DMS153 treated with DMSO at 0.1 percent for 48 hours (cell line): ENCODE results near the gene CDH15.
"Not testable (repeated sequence)": the region's sequence is repeated elsewhere in the genome, so short reads cannot be mapped to it uniquely, and the experiment has no call there.

ENCODE experiments used
- DNase-seq: peaks from one replicate; lab custom pipeline; 2025; ENCODE audit not compliant: unreplicated experiment; lab: John Stamatoyannopoulos, UW

Gene CDH15

DNA sequence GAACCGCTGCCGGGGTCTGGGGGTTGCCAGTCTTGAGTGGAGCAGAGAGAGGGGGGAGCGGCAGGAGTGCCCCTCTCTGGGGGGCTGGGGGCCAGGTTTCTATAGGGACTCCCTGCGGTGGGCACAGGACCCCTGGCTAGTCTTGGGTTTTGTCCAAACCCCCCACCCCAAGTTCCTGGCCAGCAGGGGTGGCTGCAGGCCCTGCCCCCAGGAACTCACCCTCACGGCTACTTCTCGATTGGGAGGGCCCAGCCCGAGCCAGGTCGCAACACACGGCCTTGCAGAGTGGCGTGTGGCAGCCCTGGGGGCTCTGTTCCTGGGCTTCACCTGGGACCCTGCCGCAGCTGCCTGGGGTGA lies 601 bp downstream of the CDH15 start:
- no peak for DNase-seq

DNA sequence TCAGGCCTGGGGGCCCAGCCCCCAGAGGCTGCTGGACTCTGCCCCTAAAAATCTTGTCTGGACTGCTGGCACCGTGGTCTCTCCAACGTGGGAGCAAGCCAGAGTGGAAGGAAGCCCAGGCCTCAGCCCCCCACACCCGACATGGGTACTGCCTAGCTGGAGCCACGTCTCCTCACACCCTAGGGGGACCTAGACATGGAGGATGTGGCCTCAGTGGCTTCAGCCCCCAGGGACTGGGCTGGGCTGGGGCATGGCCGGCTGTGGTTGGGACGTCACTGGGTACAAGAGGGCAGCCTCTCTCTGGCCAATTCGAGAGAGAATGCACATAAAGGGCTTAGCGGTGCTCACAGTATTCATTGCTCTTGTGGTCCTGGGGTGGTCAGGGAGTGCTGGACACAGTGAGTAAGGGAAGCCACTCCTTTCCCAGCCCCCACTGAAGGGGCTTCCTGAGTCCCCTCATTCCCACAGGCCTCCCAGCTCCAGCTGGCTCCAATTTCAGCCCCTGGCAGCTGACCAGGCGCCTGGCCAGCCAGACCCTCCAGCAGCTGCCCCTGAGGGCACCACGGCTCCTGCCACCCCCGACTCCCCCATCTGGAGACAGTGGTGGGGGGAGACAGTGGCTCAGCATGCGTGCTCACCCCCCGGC lies 1.1 kb downstream of the CDH15 start:
- no peak for DNase-seq

DNA sequence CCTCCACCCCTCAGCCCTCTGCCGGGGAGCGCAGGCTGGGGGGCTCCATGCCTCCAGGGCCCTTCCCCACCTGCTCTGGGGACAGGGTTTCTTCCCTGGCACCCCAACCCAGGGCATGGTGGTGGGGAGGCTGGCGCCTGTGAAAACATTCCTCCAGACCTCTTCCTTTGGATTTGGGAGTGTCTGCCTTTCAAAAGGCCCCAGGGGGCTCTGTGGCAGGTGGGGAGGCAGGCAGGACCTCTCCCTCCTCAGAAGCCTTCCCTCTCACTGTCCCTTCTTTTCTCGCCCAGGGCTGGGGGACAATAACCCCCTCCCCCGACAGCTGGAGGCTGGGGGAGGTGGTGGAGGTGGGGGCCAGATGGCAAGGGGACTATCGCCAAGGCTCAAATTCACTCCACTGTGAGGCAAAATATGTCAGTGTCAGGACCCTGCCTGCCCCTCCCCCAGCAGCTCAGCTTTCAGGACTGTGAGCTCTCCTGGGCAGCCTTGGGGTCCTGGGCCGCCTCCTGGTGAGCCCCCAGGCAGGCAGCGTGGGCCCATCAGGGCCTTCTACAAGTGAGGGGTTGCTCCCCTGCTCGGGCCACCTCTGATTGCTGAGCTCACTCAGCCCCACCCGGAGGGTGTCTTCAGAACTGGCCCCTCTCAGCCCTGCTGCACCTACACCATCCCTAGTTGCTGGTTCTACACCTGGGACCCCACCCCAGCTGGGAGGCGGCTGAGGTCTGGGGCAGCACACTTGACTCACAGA lies 1.8 kb downstream of the CDH15 start:
- no peak for DNase-seq

DNA sequence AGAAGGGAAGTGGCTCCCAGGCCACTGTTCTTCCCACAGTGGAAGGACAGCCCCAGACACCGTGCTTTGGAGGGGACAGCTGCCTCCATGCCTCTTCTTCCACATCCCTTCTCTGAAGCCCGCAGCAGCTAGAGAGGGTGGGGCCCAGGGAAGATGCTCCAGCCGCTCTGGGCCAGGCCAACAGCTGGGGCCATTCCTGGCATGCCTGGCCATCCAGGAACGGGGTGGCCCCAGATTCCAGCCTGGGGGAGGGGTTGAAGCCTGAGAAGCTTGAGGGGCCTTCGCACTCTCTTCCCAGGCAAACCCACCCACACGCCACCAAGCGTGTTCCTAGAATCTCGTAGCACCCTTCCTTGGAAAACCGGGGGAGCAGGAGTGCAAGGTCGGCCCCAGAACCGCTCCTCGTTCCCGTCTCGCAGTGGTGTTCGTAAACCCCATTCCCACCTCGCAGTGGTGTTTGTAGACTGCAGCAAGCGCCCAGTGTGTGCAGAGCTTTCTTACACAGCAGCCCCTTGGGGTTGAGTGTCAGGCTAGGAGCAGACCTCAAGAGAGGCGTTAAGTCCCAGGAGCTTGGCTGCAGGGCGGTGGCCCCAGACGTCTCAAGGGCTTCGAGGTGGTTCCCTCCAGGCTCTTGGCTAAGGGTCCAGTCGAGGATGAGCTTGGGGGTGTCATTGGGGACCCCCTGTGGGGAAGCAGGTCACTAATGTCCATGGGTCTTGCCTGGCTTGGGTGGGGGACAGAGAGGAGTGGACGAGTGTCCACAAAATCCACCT lies 2.7 kb downstream of the CDH15 start:
- DNase-seq = no peak

DNA sequence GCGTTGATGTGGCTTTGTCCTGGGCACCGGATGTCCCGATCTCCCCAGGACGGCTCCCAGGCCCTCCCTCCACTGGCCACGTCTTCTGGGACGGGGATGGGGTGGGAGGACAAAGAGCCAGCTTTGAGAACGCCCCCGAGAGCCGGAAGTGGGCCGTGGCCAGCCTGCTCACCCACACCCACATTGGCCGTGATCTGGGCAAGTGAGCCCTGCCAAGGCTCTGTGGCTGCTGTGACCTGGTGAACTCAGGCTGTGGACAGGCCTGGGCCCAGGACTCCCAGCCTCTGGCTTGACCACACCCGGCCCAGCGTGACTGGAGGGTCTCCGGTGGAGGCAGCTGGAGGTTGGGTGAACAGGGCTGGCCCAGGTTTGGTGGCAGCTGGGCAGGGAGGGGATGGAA lies 3.3 kb downstream of the CDH15 start:
- DNase-seq = no peak

DNA sequence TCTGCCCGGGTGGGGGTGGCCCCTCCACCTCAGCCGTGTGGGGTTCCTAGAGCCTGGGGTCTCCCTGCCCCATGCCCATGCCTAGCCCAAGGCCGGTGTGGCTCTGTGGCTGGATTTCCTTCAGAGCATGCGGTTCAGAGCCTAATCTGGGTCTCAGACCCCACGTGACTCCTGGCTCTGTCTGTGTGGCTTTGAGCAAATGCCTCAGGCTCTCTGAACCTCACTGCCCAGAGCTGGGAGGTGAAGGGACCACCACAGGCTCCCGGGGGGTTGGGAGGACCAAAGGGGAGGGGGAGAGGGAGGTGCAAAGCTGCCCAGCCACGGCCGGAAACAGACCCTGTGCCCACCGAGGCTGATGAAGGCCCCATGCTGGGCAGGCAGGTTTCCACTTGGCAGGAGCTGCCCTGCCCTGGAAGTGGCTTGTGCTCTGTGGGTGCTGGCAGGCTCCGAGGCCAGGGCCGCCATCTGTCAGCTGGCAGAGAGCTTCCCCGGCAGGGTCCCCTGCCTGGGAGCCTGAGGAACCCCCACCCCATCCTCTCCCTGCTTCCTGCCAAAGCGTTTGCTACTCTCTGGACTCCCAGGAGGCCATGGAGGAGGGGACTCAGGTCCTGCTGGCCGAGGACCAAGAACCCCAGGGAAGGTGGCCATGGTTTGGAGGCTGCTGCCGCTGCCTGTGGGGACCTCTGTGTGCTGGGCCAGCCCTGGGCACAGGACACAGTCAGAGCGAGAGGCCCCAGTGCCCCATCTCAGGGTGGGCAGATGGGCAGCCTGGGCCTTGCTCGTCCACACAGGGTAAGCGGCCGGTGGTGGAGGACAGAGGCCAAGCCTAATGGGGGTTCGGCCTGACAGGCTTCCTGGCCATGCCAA lies 4.0 kb downstream of the CDH15 start:
- DNase-seq = no peak

DNA sequence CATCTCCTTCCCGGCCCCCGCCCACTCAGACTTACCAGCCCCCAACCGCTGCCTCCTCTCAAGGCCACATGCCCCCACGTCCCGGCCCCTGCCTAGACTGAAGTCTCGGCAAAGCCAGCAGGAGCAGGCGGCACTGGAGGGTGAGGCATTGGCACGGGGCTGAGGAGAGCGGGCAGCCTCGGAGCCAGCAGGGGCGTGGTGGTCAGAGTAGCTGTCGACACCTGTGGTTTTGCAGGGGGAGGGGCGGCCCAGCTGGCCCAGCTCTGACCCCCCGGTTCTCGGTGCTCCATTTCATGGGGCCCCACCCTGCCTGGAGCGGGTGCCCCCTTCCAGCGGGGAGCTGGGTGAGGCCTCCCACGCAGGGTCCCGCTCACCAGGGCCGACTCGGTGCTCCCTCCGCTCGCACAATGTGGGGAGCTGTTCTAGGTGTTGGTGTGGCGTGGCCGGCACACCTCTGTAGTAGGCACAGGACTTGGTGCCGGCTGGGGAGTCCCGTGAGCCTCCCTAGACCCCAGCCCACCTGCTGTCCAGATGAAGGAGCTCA lies 4.7 kb downstream of the CDH15 start:
- no peak for DNase-seq

DNA sequence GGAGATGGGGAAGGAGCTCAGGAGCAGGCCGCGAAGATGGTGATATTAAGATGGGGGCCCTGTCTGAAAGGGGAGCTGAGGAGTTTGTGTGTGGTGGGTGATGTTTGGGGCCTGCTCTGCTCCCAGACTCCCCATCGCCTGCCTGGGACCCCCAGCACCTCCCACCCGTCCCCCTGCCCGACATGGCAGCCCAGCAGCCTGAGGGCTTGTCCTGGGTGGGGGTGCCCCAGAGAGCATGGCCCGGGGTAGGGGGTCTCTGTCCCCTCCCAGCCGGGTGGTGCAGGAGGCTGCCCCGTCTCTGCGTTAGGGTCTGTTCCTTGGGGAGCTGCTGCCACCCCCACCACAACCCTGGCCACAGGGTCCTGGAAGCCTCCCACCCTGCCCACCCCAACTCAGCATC lies 5.2 kb downstream of the CDH15 start:
- DNase-seq = no peak

DNA sequence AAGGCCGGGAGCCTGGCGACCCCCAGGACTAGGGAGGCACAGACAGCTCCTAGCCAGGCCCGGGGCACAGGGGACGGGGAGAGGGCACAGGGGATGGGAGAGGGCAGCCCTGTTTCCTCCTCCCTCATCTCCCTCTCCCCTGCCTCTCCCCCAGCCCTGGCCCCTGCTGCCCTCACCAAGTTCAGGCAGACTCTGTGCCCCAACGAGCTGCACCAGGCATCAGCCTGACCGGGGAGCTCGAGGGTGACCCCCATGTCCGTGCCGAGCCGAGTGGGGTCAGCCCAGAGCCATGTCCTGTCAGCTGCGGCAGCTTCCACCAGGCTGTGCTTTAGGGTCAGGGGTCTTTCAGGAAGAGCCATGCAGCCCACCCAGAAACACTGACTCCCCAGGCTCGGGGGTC lies 6.0 kb downstream of the CDH15 start:
- DNase-seq = no peak

DNA sequence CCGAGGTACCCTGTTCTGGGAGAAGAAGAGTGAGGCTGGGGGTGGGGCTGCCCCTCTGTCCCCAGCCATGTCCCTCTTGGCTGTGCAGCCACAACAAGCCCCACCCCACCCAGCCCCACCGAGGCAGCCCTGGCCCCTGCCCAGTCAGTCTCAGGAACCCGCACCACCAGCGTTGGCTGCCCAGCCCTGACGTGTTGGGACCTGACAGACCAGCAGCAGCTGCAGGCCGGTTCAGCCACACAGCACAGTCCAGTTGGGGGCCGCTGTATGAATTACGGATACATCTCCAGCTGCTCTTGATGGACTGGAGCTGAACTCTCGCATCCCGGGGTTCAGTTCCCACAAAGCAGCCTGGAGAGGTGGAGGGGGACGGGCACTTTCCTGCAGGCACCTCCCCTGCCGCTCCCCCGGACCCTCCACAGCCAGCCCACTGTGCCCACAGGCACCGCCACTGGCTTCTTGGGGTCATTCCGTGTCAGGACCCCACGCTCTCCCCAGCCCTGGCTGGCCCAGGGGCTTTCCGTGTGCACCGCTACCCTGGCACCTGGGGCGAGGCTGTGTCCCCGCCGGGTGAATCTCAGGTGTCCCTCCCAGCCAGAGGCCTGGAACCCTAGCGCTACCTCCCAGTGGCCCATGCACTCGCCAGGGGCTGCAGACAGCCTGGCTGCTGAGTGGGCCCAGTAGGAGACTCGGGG lies 7.1 kb downstream of the CDH15 start:
- no peak for DNase-seq

DNA sequence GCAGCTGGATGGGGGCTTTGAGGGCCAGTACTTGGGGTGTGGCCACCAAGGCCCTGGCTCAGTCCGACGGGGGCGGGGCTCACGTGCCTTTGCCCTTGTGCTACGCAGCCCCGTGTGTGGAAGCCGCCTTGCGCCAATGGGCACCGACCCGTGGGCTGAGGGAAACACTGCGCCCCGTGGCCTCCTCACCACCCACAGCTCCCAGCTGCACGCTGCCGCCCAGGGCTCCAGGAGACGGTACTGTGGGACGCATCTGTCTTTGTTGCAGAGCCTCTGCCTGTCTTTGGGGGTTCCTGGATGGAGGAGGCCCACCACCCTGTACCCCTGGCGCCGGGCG lies 7.6 kb downstream of the CDH15 start:
- no peak for DNase-seq

DNA sequence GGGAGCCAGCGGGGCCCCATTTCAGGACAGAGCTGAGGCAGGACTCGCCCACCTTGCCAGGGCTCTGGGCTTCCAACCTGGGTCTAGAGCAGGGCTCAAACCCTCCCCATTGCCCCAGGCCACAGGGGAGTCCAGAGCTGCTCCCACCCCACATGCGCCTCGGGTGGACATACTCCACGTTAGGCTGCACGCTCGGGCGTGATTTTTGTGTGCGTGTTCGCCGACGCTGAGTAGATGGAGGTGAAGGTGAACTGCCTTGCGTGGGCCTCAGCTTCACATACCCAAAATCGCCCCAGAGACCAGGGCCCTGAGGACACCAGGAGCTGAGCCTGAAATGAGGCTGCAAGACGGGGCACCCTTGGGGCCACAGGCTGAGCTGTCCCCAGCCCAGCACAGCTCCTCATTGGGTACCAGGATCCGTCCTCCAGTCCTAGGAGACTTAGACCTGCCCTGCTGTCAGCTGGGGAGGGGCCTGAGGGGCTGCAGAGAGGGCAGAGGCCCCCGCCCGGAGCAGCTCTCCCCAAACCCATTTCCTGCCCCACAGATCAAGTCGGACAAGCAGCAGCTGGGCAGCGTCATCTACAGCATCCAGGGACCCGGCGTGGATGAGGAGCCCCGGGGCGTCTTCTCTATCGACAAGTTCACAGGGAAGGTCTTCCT lies 8.2 kb downstream of the CDH15 start:
- no peak for DNase-seq

DNA sequence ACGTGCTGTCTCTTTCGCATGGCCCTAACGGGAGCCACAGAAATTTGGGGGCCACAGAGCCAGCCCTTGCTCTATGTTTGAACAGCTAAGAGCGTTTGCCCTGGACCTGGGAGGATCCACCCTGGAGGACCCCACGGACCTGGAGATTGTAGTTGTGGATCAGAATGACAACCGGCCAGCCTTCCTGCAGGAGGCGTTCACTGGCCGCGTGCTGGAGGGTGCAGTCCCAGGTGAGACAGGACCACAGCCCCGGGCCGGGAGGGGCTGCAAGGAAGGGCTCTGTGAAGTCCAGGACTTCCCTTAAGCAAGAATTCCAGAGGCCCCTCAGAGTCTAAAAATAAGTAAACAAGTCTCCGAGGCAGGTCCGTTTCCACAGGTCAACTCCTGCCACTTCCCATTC lies 11.9 kb downstream of the CDH15 start:
- DNase-seq = no peak

DNA sequence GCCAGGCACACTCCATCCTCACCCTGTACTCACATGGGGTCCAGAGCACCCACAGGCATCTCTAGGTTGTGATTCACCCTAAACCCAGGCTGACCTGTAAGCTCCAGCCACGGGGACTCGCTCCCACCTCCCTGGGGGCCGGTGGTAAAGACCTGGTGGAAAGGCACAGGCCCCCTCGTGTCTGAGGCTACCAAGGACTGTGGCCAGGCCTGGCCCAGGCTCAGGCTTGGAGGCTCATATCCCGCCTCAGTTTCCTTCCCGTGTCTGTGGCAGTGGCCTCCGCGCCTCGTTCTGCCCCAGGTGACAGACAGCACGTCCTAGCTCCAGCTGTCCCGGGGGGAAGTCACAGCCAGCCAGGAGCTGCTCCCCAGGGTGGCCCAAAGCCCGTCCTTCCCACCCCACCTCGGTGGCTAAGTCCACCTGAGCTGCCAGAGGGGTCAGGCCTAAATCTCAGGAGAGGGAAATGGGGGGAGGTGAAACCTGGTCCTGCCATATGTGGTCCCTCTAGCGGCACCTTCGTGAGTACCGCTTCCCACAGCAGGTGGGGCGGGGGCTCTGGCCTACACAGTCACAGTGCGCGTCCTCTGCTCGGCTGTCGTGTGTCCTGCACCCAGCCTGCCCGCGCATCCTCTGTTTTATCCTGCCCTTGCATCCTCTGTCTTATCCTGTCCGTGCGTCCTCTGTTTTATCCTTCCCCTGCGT lies 12.6 kb downstream of the CDH15 start:
- DNase-seq = no peak

DNA sequence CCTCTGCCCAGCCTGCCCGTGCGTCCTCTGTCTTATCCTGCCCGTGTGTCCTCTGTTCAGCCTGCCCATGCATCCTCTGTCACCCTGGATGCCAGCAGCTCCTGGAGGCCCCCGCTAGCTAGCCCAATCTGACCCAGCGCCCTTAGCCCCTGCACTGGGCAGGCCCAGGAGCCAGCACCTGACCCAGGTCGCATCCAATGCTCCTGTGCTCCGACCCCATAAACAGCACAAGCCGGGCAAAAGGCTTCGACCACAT lies 13.1 kb downstream of the CDH15 start:
- DNase-seq = no peak

DNA sequence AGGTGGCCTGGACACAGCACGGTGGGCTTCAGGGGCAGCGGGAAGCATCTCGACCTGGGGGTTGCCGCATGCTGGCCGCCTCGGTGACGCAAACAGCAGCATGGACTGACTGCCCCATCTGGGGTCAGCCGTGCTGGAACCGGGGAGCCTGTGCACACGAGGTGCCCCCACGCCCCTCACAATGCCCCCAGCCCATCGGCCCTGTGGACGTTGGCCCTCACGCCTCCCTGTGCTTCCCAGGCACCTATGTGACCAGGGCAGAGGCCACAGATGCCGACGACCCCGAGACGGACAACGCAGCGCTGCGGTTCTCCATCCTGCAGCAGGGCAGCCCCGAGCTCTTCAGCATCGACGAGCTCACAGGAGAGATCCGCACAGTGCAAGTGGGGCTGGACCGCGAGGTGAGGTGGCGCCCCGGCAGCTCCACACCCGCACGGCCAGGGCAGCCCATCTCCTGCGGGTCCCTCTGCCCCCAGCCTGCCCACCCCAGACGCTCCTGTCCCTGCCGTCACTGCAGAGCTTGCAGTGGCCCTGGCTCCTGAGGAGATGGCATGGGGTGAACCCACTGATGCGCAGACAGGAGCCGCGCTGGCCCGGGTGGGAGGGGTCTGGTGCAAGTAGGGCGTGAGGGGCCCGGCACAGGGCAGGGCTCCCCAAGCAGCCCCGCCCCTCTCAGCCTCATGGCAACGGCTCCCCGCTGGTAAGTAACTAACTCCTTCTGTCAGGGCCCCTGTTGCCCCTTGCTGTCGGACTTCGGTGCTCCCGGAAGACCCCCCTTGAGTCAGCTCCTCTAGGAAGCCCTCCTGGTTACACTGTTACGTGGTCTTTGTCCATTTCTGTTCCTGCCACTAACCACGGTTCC lies 13.6 kb downstream of the CDH15 start:
- no peak for DNase-seq

DNA sequence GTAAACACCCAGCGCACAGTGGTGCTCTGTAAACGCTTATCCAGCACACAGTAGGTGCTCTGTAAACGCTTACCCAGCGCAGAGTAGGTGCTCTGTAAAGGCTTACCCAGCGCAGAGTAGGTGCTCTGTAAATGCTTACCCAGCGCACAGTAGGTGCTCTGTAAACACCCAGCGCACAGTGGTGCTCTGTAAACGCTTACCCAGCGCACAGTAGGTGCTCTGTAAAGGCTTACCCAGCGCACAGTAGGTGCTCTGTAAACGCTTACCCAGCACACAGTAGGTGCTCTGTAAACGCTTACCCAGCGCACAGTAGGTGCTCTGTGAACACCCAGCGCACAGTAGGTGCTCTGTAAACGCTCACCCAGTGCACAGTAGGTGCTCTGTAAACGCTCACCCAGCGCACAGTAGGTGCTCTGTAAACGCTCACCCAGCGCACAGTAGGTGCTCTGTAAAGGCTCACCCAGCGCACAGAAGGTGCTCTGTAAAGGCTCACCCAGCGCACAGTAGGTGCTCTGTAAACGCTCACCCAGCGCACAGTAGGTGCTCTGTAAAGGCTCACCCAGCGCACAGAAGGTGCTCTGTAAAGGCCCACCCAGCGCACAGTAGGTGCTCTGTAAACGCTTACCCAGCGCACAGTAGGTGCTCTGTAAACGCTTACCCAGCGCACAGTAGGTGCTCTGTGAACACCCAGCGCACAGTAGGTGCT lies 14.5 kb downstream of the CDH15 start:
- not testable (repeated sequence) for DNase-seq

DNA sequence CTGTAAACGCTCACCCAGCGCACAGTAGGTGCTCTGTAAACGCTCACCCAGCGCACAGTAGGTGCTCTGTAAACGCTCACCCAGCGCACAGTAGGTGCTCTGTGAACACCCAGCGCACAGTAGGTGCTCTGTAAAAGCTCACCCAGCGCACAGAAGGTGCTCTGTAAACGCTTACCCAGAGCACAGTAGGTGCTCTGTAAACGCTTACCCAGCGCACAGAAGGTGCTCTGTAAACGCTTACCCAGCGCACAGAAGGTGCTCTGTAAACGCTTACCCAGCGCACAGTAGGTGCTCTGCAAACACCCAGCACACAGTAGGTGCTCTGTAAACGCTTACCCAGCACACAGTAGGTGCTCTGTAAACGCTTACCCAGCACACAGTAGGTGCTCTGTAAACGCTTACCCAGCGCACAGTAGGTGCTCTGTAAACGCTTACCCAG lies 15.1 kb downstream of the CDH15 start:
- not testable (repeated sequence) for DNase-seq
